Osteoblast (primary cell): ENCODE results near the gene LIX1. TPM values are rescaled to one million over a fixed set of nuclear protein-coding genes. Genes with fewer than 3 reads are reported as not detected.

ENCODE experiments used
- DNase-seq: peaks from one replicate; pipeline ENCODE4 v3.0.0; 2011; ENCODE audit warnings: low spot score, mixed read lengths; ENCODE audit not compliant: insufficient read length; ENCODE audit errors: missing footprints
- H2AFZ ChIP-seq: 2 replicates; pipeline ENCODE4 v1.6.0; 2011; ENCODE audit warnings: mild to moderate bottlenecking, low read length
- H3K27ac ChIP-seq: 2 replicates; pipeline ENCODE4 v1.5.1; 2011; ENCODE audit warnings: mild to moderate bottlenecking, low read depth, low read length, moderate library complexity
- H3K27me3 ChIP-seq: 2 replicates; pipeline ENCODE4 v1.6.0; 2012; ENCODE audit warnings: mild to moderate bottlenecking, control low read depth, inconsistent platforms, low read length, moderate library complexity; ENCODE audit not compliant: insufficient read depth
- H3K36me3 ChIP-seq: 2 replicates; pipeline ENCODE4 v1.5.1; 2011; ENCODE audit warnings: mild to moderate bottlenecking, low read length, control low read depth, moderate library complexity; ENCODE audit not compliant: insufficient read depth
- H3K4me1 ChIP-seq: 2 replicates; pipeline ENCODE4 v1.5.1; 2011; ENCODE audit warnings: mild to moderate bottlenecking, low read length, control low read depth, moderate library complexity; ENCODE audit not compliant: insufficient read depth
- H3K4me2 ChIP-seq: 2 replicates; pipeline ENCODE4 v1.6.0; 2011; ENCODE audit warnings: mild to moderate bottlenecking, low read length; ENCODE audit not compliant: insufficient read depth
- H3K4me3 ChIP-seq: fragments of 200-600 bp; sonication (generic); 3 replicates; pipeline ENCODE4 v1.5.1; 2012; ENCODE audit warnings: mild to moderate bottlenecking, low read length, inconsistent platforms; ENCODE audit not compliant: insufficient read depth
- H3K79me2 ChIP-seq: 2 replicates; pipeline ENCODE4 v1.6.0; 2012; ENCODE audit warnings: mild to moderate bottlenecking, low read length, control low read depth, inconsistent platforms; ENCODE audit not compliant: insufficient read depth
- H3K9me3 ChIP-seq: 2 replicates; pipeline ENCODE4 v1.5.1; 2011; ENCODE audit warnings: low read depth, low read length, control low read depth
- H4K20me1 ChIP-seq: 2 replicates; pipeline ENCODE4 v1.6.0; 2012; ENCODE audit warnings: mild to moderate bottlenecking, low read length, control low read depth; ENCODE audit not compliant: insufficient read depth
- CTCF ChIP-seq: IDR thresholded peaks from 2 replicates; pipeline ENCODE4 v1.5.1; 2011; ENCODE audit warnings: mild to moderate bottlenecking, low read depth, low read length, moderate library complexity; ENCODE audit errors: extremely low read depth
- total RNA-seq: library from RNA; depleted of rRNA; stranded (reverse); fragments of >200 nt; gene quantifications from 2 replicates; pipeline ENCODE4 v1.2.3, GENCODE V29; 2012

LIX1 gene
- total RNA-seq, 1 donor = not detected

DNA sequence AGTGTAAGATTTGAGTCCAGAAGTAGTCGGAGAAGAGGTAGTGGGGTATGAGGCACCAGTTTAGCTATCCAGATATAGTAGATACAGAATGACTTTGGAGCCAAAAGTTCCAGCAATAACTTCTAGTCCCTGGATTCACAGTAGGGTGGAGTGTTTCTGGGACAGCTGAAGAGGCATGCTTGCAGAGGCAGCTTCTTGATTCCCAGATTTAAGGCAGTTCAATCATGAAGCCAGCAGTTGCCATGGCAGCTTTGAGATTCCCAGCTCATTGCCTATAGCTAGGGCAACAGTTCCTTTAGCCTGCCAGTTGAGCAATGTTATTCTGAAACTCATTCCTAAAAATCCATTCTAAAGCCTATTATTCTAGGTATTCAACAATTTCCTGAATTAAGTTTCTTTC lies 79.2 kb downstream of the LIX1 start:
- H3K4me3 ChIP-seq = no peak overlapping the region
- no peaks in the 10 kb centered on the region for H4K20me1 ChIP-seq
- no peak overlapping the region for H3K27ac ChIP-seq
- no peaks in the 10 kb centered on the region for H3K4me1 ChIP-seq
- DNase-seq = no peak
- peaks cover 7% of the 10 kb centered on the region for H3K27me3 ChIP-seq
- H2AFZ ChIP-seq = no peak overlapping the region
- H3K9me3 ChIP-seq = no peaks in the 10 kb centered on the region
- TF ChIP-seq CTCF = no peak
- H3K4me2 ChIP-seq = no peak overlapping the region
- H3K79me2 ChIP-seq = no peaks in the 10 kb centered on the region
- no peaks in the 10 kb centered on the region for H3K36me3 ChIP-seq

GRCh38 chr5:97062046-97062445 lies 80.4 kb downstream of the LIX1 start:
- DNase-seq = no peak
- Histone ChIP-seq H3K4me2 (no peak overlapping the region), H2AFZ (peak overlapping the region; percentile 2), H3K4me3 (no peak overlapping the region), H3K9me3 (no peaks in the 10 kb centered on the region), H3K36me3 (no peaks in the 10 kb centered on the region), H3K4me1 (no peaks in the 10 kb centered on the region), H3K79me2 (no peaks in the 10 kb centered on the region), H4K20me1 (no peaks in the 10 kb centered on the region), H3K27me3 (peaks cover 10% of the 10 kb centered on the region), H3K27ac (no peak overlapping the region)
- TF ChIP-seq CTCF = no peak

DNA sequence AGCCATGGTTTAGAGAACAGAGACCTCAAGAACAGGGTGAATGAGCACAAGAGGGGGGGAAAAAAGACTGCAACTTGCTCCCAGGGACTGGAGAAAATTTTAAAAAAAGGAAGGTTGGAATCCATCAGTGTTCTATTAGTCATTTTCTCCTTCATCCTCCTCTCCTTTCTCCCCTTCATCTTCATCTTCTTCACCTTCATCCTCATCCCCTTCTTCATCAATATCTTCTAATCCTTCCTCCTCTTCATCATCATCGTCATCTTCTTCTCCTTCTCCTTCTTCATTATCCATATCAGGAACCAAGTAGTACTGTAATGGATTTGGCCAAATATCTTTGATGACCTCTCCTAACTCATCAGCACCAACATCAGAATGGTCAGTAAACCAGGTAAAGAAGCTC lies 86.1 kb downstream of the LIX1 start:
- TF ChIP-seq CTCF = no peak
- no peaks in the 10 kb centered on the region for H3K36me3 ChIP-seq
- no peaks in the 10 kb centered on the region for H3K4me1 ChIP-seq
- H3K27me3 ChIP-seq = peaks cover 32% of the 10 kb centered on the region
- H3K27ac ChIP-seq = no peak overlapping the region
- H3K9me3 ChIP-seq = no peaks in the 10 kb centered on the region
- H2AFZ ChIP-seq = no peak overlapping the region
- DNase-seq = no peak
- H4K20me1 ChIP-seq = no peaks in the 10 kb centered on the region
- H3K4me2 ChIP-seq = no peak overlapping the region
- H3K4me3 ChIP-seq = no peak overlapping the region
- no peaks in the 10 kb centered on the region for H3K79me2 ChIP-seq

GRCh38 chr5:97049175-97049574 lies 93.2 kb downstream of the LIX1 start:
- H3K4me2 ChIP-seq = no peak overlapping the region
- no peak for DNase-seq

More at GRCh38 chr5:97049175-97049574, 93.2 kb downstream of the LIX1 start:
- Histone ChIP-seq H3K79me2 (no peaks in the 10 kb centered on the region), H2AFZ (no peak overlapping the region), H3K36me3 (no peaks in the 10 kb centered on the region), H3K4me3 (no peak overlapping the region), H3K27me3 (peaks cover 31% of the 10 kb centered on the region), H3K4me1 (peaks cover 6% of the 10 kb centered on the region), H3K9me3 (no peaks in the 10 kb centered on the region), H3K27ac (no peak overlapping the region), H4K20me1 (no peaks in the 10 kb centered on the region)
- no peak for TF ChIP-seq CTCF
